Retina (tissue), 1 donor: ENCODE measurements around the gene VSX1.

Experiments
- DNase-seq: peaks from one replicate; pipeline ENCODE4 v3.0.0-alpha.2; 2016

Gene VSX1

DNA sequence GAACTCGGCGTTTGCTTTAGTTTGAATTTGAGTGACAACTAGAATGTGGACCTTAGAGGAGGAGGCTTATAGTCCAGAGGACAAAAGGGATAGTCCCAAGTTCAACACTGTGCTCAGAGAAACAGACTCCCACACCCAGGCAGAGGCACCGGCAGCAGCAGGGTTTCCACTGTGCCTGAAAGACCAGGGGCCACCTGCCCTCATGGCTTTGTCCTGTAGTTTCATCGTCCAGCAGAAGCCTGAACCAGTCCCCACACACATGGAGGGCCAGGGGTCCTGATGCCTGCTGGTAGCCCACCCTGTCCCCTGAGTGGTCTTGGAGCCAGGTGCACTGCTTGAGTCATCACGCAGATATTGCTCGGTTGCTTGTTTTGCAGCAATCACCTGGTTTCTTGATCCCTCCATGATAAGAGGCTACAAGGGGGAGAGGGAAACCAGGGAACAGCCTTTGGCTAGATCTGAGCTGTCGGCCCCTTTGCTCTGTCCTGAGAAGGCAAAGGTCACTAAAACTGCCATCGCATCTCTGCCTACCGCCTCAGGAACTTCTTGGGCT is 16.8 kb downstream of the VSX1 start:
- no peak for DNase-seq

DNA sequence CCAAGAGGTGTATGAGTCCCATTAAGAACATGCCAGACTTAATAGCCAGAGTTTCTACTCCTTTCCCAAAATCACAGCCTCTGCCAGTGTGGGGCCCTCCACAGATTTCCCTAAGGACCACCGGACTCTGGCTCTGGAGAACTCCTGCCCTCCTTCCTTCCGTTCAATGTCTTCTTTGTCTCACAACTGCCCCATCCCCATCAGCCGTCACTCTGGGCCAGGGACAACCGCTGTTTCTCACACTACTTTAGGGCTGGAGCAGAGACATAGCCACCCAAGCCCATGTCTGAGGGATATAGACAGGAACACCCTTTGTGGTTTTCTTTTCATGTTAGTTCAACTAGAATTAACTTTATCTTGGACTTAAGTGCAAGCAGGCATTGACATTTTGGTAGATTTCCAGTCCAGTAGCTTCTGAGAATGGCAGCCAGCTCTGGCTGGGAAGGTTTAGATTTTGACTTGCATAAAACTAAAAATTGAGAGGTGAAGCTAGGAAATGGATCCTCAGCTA is 17.3 kb downstream of the VSX1 start:
- DNase-seq: no peak

DNA sequence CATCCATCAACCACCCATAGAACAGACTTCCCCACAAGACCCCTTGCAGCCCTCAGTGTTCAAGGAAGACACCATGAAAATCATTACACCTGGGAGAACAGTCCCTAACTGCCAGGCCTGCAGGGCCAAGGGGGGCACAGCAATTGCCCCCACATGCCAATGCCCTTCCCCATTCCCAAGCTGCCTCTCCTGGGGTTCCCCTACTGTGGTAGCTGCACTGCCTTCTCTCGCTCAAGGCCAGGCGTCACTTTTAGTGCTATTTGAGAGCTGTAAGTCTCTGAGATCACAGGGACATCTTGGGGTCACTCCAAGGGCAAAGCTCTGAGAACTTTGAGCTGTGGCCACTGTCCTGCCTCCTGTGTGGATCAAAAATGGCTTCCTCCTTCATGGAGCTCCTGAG is 18.0 kb downstream of the VSX1 start:
- no peak for DNase-seq

DNA sequence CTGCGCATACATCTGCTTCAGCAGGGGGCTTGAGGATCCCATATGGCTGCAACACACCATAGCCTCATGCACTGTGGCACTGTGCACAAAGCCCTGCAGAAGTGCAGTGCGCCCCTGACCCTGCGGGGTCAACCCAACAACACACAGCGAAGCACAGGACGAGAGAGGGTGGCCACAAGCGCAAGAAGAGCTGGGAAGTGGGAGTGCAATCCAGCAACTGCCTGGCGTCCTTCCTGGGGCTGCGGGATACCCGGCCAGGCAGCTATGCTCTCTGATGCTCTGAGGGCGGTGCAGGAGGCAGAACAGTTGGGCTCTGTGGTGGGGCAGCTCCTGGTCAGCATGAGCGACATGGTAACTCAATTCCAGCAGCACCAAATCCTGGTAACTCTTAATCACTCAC is 18.4 kb downstream of the VSX1 start:
- no peak for DNase-seq

DNA sequence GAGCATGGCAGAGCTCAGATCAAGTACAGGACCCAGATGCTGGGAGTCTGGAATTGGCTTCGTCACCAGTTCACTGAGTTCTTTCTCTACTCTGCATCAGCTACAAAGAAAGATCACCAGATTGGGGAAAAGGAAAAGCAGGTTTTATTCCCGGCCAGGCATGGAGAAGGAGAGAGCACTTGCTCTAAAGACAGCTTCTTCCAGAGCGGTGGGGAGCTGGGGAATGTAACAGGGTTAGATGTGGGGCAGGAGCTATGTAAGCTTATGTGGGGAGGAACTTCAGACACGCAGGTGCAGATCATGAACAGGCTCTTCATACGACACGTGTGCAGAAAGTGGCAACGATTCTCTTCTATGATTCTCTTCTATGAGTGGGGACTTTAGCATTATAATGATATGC is 19.1 kb downstream of the VSX1 start:
- no peak for DNase-seq

DNA sequence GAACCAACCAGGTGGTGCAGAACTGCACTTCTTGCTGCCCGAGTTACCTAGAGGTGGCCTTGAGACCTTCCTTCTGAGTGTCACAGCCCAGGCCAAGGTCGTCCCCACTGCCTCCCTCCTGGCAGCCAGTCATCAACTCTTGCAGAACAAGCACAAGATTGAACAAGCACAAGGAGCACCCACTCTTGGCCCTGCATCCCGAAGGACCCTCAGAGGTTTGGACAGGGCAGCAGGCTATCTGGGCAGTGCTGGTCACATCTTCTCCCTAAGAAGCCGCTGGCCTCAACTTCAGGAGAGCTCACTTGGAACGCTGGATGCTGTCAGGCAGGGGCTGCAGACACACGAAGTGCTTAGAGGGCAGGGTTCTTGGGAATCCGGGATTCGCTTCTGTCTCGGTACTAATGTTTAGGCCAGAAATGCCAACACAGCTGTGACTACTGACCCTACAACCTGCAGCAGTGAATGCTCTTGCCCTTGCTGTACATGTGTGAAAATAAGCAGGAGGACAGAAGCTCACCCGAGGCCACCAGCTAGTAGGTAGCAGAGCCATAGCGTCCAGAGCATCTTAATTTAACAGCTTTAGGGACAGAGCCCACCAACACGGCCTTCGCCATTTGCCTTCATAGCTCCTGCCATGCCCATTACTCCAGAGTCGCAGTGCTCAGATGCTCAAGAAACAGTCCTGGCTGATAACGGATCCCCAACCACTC is 20.0 kb downstream of the VSX1 start:
- no peak for DNase-seq

DNA sequence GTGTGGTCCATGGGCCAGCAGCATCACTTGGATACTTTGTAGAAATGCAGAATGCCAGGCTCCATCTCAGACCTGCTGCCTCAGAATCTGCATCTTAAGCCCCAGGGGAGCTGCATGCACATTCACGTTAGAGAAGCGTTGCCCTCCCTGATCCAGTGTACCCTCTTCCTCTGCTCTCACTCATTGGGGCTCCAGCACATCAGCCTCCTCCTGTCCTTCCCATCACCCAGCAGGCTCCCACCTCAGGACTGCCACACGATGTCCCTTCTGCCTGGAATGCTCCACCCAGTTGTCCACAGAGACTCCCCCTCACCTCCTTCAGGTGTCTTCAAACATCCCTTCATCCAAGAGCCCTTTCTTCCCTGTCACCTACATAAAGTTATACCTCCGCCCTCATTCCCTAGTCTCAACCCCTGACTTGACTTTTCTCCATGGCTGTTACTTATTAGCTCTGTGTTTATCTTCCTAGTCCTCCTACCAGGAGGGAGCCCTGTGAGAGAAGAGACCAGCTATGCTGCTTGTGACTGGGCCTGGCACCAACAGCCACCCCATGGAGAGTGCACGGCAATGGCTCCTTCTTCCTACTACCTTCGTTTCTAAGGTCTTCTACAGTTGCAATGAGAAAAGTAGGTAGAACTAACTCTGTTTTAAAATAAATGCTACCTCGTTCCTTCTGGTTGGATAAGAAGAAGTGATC is 20.7 kb downstream of the VSX1 start:
- no peak for DNase-seq

DNA sequence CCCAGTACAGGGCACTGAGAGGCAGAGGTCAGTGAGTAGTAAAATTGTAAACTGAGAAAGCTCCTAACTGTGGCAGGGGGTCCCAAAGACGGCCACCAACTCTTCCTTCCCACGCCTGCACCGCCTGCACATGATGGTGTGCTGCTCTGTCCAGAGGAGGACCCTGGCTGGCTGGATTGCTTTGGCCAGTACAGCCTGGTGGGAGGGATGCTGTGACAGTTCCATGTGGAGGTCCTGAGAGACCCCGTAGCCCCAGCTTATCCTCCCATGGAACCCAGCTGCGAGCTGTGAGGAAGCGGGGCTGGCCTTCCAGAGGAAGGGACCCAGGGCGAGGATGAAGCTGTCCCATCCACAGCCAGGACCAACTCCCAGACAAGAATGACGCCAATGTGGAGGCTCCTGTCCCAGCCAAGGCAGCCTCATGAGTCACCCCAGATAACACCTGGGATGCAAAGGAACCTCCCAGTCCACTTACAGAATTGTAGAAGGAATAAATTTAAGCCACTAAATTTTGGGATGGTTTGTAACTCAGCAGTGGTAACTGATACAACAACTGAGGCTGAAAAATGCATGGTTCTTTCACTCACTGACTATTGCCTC is 22.0 kb downstream of the VSX1 start:
- DNase-seq: no peak

DNA sequence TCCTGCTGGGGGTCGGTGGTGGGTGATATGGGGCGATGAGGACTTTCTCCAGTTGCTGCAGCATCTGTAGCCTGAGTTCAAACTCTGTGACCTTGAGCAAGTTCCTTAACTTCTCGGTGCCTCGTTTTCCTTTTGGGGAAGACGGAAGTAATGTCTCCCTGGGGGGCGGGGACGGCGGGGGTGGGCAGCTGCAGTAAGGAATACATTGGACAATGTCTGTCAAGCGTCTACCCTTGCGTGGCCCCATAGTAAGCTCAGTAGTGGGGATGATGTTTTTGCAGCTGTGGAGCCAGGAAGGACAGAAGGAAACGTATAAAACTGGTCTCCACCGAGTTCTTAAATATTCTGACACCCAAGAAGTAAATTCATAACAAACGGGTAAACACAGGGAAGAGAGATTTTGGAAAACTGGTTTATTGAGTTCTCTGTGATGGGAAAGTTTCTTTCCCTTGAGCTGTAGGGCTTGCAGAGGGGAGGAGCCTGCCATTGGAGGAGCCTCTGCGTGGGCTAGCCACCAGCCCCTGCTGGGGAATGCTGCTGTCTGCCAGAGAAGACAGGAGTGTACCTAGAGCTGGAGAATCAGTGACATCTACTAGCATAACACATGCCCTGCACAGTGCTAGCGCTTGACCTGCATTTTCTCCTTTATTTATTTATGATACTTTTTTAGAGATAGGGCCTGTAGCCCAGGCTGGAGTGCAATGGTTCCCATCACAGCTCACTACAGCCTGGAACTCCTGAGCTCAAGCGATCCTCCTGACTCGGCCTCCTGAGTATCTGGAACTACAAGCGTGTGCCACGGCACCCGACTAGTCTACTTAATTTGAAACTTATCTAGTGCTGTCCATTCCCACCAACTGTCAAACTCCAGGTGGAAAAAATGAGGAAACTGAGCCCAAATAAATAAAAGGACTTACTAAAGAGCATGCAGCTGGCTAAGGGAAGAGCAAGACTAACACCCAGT is 22.8 kb downstream of the VSX1 start:
- DNase-seq: no peak

DNA sequence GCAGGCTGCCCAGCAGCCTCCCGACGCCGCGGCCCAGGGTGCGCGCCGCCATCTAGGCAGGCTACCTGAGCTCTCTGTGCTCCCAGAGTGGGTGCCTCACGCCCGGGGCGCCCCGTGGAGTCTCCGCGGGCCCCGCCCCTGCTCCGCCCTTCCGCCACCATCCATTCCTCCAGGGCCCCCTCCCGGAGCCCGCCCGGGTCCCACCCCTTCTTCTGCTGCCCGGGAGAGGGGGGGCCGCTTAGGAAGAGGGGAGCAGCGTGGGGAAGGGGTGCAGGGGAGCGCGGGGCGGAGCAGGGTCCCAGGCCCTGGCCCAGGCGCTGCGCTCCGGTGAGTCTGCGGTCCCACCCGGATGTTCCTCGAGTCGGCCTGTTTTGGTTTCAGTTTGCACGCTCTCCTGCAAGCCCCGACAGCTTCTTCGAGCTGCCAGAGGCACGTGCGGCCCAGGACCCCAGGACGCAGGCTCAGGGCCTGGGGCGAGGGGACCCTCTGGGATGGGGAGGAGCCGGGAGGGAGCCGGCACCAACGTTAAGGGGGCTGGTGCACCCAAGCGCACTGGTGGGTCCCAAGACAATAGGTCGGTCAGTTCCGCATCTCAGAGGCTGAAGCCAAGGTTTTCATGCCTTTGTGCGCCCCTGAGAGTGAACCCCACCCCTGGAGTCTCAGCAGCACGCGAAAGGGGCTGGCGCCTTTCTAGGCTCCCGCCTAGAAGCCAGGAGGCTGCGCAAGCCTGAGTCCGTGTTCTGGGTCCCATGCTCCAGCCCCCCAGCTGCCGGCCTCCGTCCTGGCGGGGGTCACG is 23.7 kb downstream of the VSX1 start, which contains the start of gene ACSS1:
Gene ACSS1, minus strand, starts transcription at position 89 of the 796 bp plus-strand sequence. Its CDS starts 37 bp downstream, at position 52.
- peak; percentile 69 for DNase-seq

DNA sequence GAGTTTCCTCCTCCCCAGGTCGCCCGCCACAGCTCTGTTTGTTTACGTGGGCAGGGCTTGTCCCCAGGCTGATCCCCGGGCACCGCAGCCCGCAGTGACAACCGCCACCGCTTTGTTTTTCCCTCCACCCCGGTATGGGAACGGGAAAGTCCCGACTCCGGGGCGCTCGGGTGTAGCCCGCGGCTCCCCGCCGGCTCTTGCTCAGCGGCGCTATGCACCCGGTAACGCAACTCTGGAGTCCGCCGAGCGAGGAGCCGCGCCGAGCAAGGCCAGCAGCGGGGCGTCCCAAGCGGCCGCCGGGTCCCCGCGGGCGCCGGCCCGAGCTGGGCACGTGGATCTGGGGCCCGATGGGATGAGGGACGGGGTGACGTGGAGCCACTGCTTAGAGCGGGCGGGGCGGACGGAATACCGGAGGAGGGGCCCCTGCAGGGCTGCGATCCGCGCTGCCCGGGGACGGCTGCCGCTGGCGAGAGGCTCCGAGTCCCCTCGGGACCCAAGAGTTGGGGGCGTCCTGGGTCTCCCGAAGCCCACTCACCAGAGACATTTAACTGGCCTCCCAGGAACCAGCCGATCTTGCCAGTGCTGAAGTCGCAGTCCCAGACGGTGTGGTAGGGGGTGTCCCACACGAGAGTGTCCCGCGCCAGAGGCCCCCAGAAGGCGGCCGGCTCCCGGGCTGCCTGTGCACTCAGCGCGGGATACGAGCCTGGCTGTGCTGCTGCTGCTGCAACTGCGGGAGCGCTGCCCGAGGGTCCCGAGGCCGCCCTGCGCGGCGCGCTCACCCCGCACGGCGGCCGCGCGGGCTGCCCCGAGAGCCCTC is 24.5 kb downstream of the VSX1 start:
- peak; percentile 88 for DNase-seq

DNA sequence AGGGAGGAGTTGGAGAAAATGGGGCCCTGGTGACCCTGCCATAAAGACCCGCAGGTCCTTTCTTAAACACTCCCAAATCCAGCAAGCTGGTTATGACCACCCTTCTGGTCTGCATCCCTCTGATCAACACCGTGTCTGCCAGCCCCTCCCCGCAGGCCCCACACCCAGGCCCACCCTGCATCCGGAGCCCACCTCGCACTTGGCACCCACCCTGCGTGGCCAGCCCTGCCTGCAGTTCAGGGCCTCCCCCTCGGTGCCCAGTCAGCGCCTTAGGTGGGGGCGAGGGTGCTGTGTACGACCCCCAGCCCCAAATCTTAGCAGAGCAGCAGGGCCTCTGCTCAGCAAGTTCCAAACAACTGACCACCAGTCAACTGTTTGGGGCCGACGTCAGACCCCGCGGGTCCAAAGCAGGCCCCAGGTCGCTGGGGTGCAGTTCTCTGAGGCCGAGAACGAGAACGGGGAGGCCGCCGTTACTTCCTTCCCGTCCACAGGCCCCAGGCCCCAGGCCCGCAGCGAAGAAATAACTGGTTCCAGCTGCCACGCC is 25.2 kb downstream of the VSX1 start:
- no peak for DNase-seq

DNA sequence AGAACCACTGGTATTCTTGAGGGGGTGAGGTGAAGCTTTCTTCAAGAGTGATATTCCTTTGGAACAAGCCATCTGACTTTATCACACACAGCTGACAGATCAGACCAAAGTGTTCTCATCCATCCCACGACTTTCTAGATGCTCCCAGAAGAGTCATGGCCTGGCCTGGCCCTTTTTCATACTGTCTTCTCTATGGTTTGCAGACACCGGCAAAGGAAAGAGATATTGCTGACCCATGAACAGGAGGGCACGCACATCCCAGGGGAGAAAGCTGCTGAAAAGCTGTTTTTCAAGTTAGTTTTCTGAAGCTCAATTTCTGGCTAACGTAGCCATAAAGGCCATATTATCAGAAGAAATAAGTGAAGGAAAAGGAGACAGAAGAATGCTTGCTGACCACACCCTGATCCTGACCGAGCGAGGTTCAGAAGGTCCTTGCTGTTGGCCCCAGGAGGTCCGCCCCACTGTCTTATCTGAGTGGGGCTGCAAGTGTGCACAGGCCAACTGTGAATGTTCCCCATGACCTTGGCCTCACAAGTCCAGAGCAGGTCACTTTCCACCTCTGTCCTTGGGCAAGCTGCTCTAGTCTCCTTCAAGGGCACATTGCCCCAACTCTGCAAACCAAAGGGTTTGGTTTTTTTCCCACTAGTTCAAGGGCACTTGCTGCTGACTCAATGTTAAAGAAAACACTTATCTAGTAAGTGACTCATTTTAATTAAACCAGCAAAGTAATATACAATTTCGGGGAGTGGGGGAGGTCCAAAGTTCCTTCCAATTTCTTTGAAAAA is 26.0 kb downstream of the VSX1 start:
- DNase-seq: no peak

DNA sequence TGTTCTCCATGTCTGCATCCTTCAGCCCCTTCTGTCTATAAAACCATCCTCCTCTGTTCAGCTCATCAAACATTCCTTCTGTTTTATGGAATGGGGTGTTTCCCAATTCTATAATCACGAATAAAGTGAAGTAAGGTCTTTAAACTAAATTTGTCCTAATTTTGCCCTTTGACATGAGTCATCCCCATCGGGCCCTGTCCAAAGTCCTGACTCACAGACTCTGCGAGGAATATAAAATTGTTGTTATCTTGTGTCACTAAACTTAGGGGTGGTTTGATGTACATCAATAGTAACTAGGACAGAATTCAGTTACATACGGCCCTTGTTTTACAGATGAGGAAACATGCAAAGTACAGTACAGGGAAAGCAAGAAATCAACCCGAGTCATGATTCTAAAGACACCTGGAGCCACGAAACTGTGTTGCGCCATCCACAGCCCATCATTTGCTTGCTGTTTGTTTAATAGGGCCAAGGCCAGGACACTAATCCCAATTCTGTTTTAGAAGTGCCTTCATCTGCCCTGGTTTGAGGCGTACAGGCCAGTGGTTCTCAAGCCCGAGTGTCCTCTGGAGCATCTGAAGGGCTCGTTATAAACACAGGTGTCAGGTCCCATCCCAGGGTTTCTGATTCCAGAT is 26.8 kb downstream of the VSX1 start:
- DNase-seq: no peak

DNA sequence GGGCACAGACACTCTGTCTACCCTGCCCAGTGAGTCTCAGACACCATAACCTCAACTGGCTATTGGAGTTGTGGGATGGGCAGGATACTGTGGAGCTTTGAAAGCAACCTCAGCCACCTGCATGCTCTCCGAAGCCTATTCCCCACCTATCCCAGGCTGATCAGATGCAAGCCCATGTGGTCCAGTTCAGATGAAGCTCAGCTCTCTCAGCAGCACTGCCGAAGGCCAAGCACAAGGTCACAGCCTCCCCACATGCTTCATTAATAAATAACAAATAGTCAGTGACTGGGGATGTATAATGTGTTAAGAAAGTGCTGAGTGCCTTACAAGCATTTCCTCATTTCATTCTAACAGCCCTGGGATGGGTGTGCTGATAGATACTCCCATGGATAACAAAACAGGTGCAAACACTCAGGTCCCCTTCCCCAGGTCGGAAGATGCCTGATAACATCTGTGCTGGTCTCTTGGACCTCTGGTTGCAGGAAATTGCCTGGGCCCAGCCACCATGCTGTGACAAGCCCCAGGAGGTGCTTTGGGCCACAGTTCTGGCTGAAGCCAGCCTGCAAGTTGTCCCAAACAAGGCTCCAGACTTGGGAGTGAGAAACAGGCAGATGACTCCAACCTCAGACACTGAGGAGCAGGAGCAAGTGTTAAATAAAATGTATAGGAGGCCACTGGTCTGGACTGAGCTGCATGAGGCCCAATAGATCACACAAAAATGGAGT is 27.7 kb downstream of the VSX1 start:
- no peak for DNase-seq

DNA sequence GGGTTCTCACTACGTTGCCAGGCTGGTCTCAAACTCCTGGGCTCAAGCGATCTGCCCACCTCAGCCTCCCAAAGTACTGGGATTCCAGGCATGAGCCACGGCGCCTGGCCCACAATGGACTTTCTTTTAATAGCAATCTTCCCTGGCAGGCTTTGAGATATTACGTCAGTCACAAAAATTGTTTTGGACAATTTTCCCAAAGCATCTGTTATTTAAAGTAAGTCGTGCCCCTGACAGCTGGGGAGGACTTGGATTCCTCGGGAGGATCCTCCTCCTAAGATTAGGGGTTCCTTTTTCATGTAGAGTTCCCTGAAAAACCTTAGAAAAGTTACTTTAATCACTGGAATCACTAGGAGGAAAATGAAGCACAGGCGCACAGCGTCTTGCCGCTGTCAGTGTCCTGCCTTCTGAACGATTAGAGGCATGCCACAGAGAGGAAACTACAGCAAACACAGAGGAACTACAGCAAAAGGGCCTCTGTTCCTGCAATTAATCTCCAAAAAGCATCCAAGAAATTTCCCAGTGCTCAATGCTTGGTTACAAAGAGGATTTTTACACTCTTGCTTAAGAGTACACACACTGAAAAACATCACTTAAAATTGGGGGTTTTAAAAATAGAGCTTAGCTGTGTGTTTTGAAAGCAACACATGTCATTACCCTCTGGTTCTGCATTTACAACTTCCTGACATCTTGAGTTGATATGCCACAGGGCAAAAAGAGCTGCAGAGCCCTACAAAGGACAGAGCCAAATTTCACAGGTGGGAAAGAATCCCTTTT is 28.5 kb downstream of the VSX1 start:
- DNase-seq: no peak
